Natural killer cell treated with Interleukin-12 subunit alpha and Interleukin-12 subunit beta and Interleukin-15 and Interleukin-18, amount 100 ng/mL, for 72 hours (primary cell): ENCODE results near the gene GADD45G. TPM values are rescaled to one million over a fixed set of nuclear protein-coding genes. Genes with fewer than 3 reads are reported as not detected.

Experiments
- ATAC-seq, 2 donors: fragments of 150-1000 bp; cut with Tn5 transposase in 1 of 2; sonication (Bioruptor Pico), chemical (Tn5 transposase) in 1 of 2; 2 replicates each; pipeline ENCODE4 v1.10.0; 2021
- DNase-seq: peaks from one replicate; pipeline ENCODE4 v3.0.0; 2022; ENCODE audit warnings: low spot score
- H3K27ac Mint-ChIP-seq, 2 donors: 1 replicate in 1 of 2; 2 replicates in 1 of 2; pipeline ENCODE4 v1.8.0; 2022; ENCODE audit warnings: mixed read lengths in 2 of 2, mild to moderate bottlenecking in 1 of 2, moderate library complexity in 1 of 2
- H3K27me3 Mint-ChIP-seq, 2 donors: 1 replicate in 1 of 2; 2 replicates in 1 of 2; pipeline ENCODE4 v1.8.0; 2022; ENCODE audit warnings: mixed read lengths in 2 of 2
- H3K36me3 Mint-ChIP-seq: one replicate; pipeline ENCODE4 v1.8.0; 2022; ENCODE audit warnings: mixed read lengths
- H3K4me1 Mint-ChIP-seq, 2 donors: 1 replicate in 1 of 2; 2 replicates in 1 of 2; pipeline ENCODE4 v1.8.0; 2022; ENCODE audit warnings: low read depth in 2 of 2, mixed read lengths in 2 of 2, mild to moderate bottlenecking in 1 of 2
- H3K4me3 Mint-ChIP-seq: one replicate; pipeline ENCODE4 v1.8.0; 2022; ENCODE audit warnings: mixed read lengths
- H3K9me3 Mint-ChIP-seq: 2 replicates; pipeline ENCODE4 v1.8.0; 2022; ENCODE audit warnings: mixed read lengths
- total RNA-seq, 2 donors: library from RNA; stranded (reverse); gene quantifications; one replicate each; pipeline ENCODE4 v1.2.3, GENCODE V29; 2022

Gene GADD45G
- total RNA-seq, 2 donors from 2014 or later, result 24.3 to 68.6 TPM

- peaks cover 4% of the 10 kb centered on the region in 2 donors for H3K27me3 Mint-ChIP-seq
- no peak for ATAC-seq
- H3K4me1 Mint-ChIP-seq, result peaks cover 0 to 5% of the 10 kb centered on the region in 2 donors
- H3K36me3 Mint-ChIP-seq, result no peaks in the 10 kb centered on the region
- no peaks in the 10 kb centered on the region for H3K9me3 Mint-ChIP-seq
- no peak overlapping the region for H3K4me3 Mint-ChIP-seq
- DNase-seq, result no peak
- H3K27ac Mint-ChIP-seq, result no peak overlapping the region
Observed at GRCh38 chr9:89633920-89634319, 29.1 kb downstream of the GADD45G start.

GRCh38 chr9:89634995-89635742, 30.4 kb downstream of the GADD45G start:
- Mint-ChIP-seq H3K27ac (peak overlapping the region in 1 of 2 donors; percentile 28), H3K9me3 (no peaks in the 10 kb centered on the region), H3K27me3 (peaks cover 0 to 4% of the 10 kb centered on the region in 2 donors), H3K4me3 (no peak overlapping the region), H3K36me3 (no peaks in the 10 kb centered on the region), H3K4me1 (no peaks in the 10 kb centered on the region)
- no peak for DNase-seq
- ATAC-seq, result no peak

GRCh38 chr9:89635816-89636215, 31.0 kb downstream of the GADD45G start:
- Mint-ChIP-seq H3K9me3 (no peaks in the 10 kb centered on the region), H3K36me3 (no peaks in the 10 kb centered on the region), H3K27ac (peak overlapping the region in 1 of 2 donors; percentile 37), H3K4me1 (peaks cover 0 to 4% of the 10 kb centered on the region in 2 donors), H3K27me3 (peaks cover 0 to 4% of the 10 kb centered on the region in 2 donors), H3K4me3 (no peak overlapping the region)
- DNase-seq (no peak), ATAC-seq (no peak)

- DNase-seq (no peak), ATAC-seq (peak in 1 of 2 donors; percentile 38)
- H3K9me3 Mint-ChIP-seq, result no peaks in the 10 kb centered on the region
- H3K27ac Mint-ChIP-seq, result no peak overlapping the region
- H3K4me1 Mint-ChIP-seq, result peaks cover 0 to 8% of the 10 kb centered on the region in 2 donors
- no peaks in the 10 kb centered on the region for H3K36me3 Mint-ChIP-seq
- no peak overlapping the region for H3K4me3 Mint-ChIP-seq
- peaks cover 0 to 4% of the 10 kb centered on the region in 2 donors for H3K27me3 Mint-ChIP-seq
Observed at GRCh38 chr9:89637787-89638186, 33.0 kb downstream of the GADD45G start.

DNA sequence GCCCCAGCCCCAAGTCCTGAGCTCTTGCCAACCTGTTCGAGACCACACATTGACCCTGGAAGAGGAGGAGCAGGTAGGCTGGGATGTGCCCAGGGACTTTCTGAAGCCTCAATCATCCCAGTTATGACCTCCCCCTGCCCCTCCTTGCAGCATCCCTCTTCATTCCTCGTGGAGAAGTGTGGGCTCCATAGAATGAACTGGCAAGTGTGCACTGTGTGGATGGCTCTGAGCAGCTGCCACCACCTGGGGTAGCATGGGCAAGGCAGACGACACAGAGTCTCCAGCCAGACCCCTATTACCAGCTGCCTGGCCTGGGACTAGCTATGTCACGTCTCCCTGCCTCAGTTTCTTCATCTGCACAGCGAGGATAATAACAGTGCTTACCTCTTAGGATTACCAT, 33.5 kb downstream of the GADD45G start:
- ATAC-seq (no peak), DNase-seq (no peak)
- H3K9me3 Mint-ChIP-seq, result no peaks in the 10 kb centered on the region
- peaks cover 0 to 8% of the 10 kb centered on the region in 2 donors for H3K4me1 Mint-ChIP-seq
- H3K27ac Mint-ChIP-seq, result peak overlapping the region in 1 of 2 donors; percentile 72
- H3K4me3 Mint-ChIP-seq, result no peak overlapping the region
- peaks cover 0 to 4% of the 10 kb centered on the region in 2 donors for H3K27me3 Mint-ChIP-seq
- H3K36me3 Mint-ChIP-seq, result no peaks in the 10 kb centered on the region

DNA sequence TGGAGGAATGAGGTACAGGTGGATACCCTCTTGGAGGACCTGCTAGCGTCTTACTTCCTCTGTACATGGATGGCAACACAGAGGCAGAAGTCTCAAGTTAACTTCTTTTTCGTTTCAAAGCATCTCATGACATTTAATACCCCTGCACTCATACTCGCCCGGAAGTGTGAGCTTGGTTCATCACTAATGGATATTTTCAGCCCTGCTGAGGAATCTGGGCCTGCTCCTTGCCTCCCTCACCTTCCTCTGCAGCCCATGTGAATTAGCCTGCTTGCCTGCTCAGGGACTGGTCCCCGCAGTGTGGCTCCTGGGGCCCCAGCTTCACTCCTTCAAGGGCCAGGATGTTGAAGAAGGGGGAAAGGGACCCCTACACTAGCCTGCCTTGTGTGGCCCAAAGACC, 34.1 kb downstream of the GADD45G start:
- Mint-ChIP-seq H3K27me3 (peaks cover 0 to 4% of the 10 kb centered on the region in 2 donors), H3K4me1 (peaks cover 0 to 10% of the 10 kb centered on the region in 2 donors), H3K27ac (peak overlapping the region in 1 of 2 donors; percentile 72), H3K9me3 (no peaks in the 10 kb centered on the region), H3K4me3 (no peak overlapping the region), H3K36me3 (no peaks in the 10 kb centered on the region)
- DNase-seq, result no peak
- no peak for ATAC-seq

GRCh38 chr9:89639367-89639795, 34.6 kb downstream of the GADD45G start:
- Mint-ChIP-seq H3K27me3 (peaks cover 0 to 4% of the 10 kb centered on the region in 2 donors), H3K4me3 (no peak overlapping the region), H3K4me1 (peaks cover 0 to 15% of the 10 kb centered on the region in 2 donors), H3K27ac (no peak overlapping the region), H3K9me3 (no peaks in the 10 kb centered on the region), H3K36me3 (no peaks in the 10 kb centered on the region)
- ATAC-seq (no peak), DNase-seq (no peak)

DNA sequence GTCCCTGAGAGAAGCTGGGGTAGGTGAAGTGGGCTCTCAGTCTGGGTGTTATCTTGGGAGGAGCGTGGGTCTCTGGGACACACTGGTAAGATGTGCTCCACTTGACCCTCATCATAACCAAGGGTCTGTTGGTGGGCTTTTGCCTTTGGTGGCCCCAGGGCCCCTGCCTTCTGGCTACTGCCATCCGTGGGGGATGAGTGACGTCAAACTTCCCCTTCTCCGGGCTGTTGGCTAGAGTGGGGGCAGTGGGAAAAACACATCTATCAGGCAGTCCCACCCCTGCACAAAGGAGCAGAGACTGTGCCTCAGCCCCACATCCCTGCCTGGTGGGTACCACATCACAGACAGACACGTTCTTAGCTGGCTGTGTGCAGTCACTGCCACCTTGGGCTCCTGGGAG, 35.1 kb downstream of the GADD45G start:
- Mint-ChIP-seq H3K27ac (peak overlapping the region in 1 of 2 donors; percentile 69), H3K4me3 (no peak overlapping the region), H3K36me3 (no peaks in the 10 kb centered on the region), H3K27me3 (no peaks in the 10 kb centered on the region), H3K9me3 (no peaks in the 10 kb centered on the region), H3K4me1 (peaks cover 0 to 19% of the 10 kb centered on the region in 2 donors)
- ATAC-seq, result no peak
- no peak for DNase-seq

- ATAC-seq (peak in 1 of 2 donors; percentile 6), DNase-seq (no peak)
- peaks cover 0 to 22% of the 10 kb centered on the region in 2 donors for H3K4me1 Mint-ChIP-seq
- no peaks in the 10 kb centered on the region for H3K36me3 Mint-ChIP-seq
- H3K4me3 Mint-ChIP-seq, result no peak overlapping the region
- peak overlapping the region in 1 of 2 donors; percentile 69 for H3K27ac Mint-ChIP-seq
- no peaks in the 10 kb centered on the region for H3K9me3 Mint-ChIP-seq
- no peaks in the 10 kb centered on the region for H3K27me3 Mint-ChIP-seq
Observed at GRCh38 chr9:89640361-89640760, 35.5 kb downstream of the GADD45G start.

DNA sequence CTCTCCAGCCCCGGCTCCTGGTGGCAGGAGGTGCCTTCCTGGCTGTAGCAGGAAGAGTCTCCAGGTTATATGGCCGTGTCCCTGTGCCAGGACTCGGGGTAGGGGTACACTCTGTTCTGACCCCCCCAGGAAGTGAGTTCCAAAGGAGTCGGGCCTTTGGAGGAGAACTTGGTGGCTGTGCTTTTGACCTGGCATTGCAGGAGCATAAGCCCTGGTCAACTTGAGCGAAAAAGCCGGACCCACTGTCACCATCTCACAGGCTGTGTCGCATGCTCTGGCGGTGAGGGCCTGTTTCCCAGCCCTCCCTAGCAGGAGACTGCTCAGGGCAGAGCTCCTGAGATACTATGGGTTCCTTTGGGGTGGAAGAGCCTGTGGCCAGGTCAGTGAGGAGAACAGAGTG, 36.0 kb downstream of the GADD45G start:
- no peaks in the 10 kb centered on the region for H3K27me3 Mint-ChIP-seq
- peak overlapping the region in 1 of 2 donors; percentile 69 for H3K27ac Mint-ChIP-seq
- peaks cover 0 to 25% of the 10 kb centered on the region in 2 donors for H3K4me1 Mint-ChIP-seq
- no peak for ATAC-seq
- DNase-seq, result no peak
- no peak overlapping the region for H3K4me3 Mint-ChIP-seq
- H3K36me3 Mint-ChIP-seq, result no peaks in the 10 kb centered on the region
- H3K9me3 Mint-ChIP-seq, result no peaks in the 10 kb centered on the region

DNA sequence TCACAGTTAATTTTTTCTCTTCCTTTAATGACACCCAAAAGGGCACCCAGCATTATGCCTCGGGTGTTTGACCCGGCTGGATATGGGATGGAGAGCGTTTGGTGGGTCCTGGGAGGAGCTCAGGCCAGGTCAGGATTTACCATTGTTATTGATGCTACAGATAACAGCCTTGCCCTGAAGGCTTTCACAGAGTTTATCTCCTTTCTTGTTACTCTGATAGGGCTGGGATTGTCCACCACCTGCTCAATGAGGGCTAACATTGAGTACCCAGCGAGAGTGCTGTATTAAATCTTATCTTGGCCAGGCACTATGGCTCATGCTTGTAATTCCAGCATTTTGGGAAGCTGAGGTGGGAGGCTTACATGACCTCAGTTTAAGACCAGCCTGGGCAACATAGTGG, 37.2 kb downstream of the GADD45G start:
- Mint-ChIP-seq H3K4me3 (no peak overlapping the region), H3K36me3 (no peaks in the 10 kb centered on the region), H3K27ac (no peak overlapping the region), H3K4me1 (peaks cover 0 to 28% of the 10 kb centered on the region in 2 donors), H3K27me3 (peaks cover 0 to 3% of the 10 kb centered on the region in 2 donors), H3K9me3 (no peaks in the 10 kb centered on the region)
- no peak for DNase-seq
- ATAC-seq, result no peak

DNA sequence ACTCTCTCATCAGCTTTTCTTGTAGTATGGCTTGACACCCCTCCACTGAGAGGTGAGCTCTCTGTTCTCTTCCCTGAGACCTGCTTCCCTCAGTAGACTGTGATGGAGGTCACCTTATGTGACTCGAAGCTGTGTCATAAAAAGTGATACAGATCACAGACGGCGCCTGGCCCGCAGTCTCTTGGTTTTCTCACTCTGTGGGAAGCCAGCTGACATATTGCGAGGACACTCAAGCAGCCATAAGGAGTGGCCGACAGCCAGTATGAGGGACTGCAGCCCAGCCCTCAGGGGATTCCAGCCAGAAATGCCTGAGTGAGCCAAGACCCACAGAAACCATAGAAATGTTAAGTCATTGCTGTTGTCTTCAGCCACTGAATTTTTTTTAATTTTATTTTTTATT, 38.0 kb downstream of the GADD45G start:
- DNase-seq (no peak), ATAC-seq (peak in 1 of 2 donors; percentile 49)
- peaks cover 0 to 28% of the 10 kb centered on the region in 2 donors for H3K4me1 Mint-ChIP-seq

GRCh38 chr9:89646189-89646939, 41.6 kb downstream of the GADD45G start:
- Mint-ChIP-seq H3K27me3 (peaks cover 7 to 8% of the 10 kb centered on the region in 2 donors), H3K4me3 (no peak overlapping the region), H3K27ac (peak overlapping the region in 1 of 2 donors; percentile 17), H3K4me1 (peaks cover 0 to 28% of the 10 kb centered on the region in 2 donors), H3K9me3 (no peaks in the 10 kb centered on the region), H3K36me3 (no peaks in the 10 kb centered on the region)
- no peak for DNase-seq
- ATAC-seq, result no peak

More for the DNA sequence above, 38.0 kb downstream of the GADD45G start:
- Mint-ChIP-seq H3K36me3 (no peaks in the 10 kb centered on the region), H3K4me3 (no peak overlapping the region), H3K9me3 (no peaks in the 10 kb centered on the region), H3K27me3 (peaks cover 0 to 3% of the 10 kb centered on the region in 2 donors), H3K27ac (no peak overlapping the region)
